ENCODE data around the gene TNFRSF9.

The TNFRSF9 gene

DNA sequence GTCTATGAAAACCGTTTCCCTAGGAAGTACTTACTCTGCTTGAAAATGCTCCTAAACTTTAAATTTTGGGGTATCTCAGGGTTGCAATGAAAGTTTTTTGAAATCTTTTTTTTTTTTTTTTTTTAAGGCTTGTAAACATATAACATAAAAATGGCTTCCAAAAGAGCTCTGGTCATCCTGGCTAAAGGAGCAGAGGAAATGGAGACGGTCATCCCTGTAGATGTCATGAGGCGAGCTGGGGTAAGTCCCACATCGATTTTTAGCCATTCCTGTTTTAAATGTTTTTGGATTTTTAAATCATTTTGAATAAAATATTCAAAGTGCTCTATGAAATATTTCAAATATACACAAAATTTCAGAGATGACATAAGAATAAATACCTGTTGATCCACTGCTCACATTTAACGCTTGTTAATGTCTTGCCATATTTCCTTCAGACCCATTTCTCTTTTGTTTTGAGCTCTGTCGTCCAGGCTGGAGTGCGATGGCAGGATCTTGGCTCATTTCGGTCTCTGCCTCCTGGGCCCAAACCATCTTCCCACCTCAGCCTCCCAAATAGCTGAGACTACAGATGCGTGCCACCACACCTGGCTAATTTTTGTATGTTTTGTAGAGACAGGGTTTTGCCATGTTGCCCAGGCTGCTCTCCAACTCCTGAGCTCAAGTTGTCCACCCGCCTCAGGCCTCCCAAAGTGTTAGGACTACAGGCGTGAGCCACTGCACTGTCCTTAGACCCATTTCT, 22.2 kb upstream of the TNFRSF9 start:
- no peak for DNase-seq (ENCODE audit: low read depth)
- H3K4me3 ChIP-seq (ENCODE audit: low read depth, low read length): peak overlapping the region; percentile 83
- TF ChIP-seq, protein P1, sequence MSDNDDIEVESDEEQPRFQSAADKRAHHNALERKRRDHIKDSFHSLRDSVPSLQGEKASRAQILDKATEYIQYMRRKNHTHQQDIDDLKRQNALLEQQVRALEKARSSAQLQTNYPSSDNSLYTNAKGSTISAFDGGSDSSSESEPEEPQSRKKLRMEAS (IDR thresholded peaks at IDR 0.05; ENCODE audit: low read depth, low read length): no peak
- no peak for TF ChIP-seq MYC (IDR thresholded peaks at IDR 0.05; ENCODE audit: low read depth, low read length)
- no peak for TF ChIP-seq CTCF (IDR thresholded peaks at IDR 0.05; ENCODE audit: low read depth, low read length)
- TF ChIP-seq POLR2A (IDR thresholded peaks at IDR 0.05; ENCODE audit: extremely low read depth, insufficient read length): no peak

DNA sequence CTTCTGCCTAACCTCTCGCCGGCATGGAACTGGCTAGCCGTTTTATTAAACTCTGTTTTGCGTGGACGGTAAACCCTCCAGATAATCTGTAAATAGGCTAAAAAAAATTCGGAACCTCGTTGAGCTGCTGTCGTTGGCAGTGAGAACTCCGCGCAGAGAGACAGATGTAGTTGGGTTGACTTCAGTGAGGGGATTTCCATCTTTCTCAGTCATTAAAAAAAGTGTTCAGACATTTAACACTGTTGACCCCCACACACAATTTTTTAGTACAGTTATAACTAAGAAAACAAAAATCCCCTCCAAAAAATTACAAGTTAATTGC, 21.3 kb upstream of the TNFRSF9 start:
- no peak for DNase-seq (ENCODE audit: low read depth)
- H3K4me3 ChIP-seq (ENCODE audit: low read depth, low read length): peak overlapping the region; percentile 83
- no peak for TF ChIP-seq POLR2A (IDR thresholded peaks at IDR 0.05; ENCODE audit: extremely low read depth, insufficient read length)
- TF ChIP-seq, protein P1 (IDR thresholded peaks at IDR 0.05; ENCODE audit: low read depth, low read length): no peak; the same call in 1 of the 2 replicates
- TF ChIP-seq MYC (IDR thresholded peaks at IDR 0.05; ENCODE audit: low read depth, low read length): no peak; the same call in 1 of the 2 replicates
- TF ChIP-seq CTCF (IDR thresholded peaks at IDR 0.05; ENCODE audit: low read depth, low read length): no peak

DNA sequence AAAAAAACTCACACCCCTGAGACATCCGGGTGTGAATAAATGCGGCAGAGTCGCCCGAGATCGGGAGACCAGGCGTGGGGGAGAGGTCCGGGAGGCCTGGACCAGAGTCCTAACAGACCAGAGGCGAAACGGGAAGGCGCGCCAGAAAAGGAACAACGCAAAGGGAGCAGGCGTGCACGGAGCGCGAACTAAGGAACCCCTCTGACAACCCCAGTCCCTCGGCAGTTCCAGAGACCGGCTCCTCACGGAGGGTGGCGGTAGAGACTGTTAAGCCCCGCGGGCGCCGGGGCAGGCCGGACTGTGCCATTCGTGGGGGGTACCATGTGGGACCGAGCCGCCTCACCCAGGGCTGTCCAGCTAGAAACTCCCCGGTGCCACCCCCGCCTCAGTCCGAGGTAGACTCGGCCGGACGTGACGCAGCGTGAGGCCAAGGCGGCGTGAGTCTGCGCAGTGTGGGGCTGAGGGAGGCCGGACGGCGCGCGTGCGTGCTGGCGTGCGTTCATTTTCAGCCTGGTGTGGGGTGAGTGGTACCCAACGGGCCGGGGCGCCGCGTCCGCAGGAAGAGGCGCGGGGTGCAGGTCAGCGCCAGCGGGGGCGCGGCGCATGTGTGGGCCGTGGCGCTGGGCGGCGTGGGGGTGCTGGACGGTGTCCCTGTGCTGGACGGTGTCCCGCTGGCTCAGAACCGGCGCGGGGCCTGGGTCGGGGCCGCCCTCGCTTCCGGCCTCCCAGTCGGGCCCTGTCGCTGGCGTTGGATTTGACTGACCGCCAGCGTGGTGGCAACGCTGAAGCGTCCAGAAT, 20.8 kb upstream of the TNFRSF9 start, which contains the start of gene PARK7:
TSS of gene PARK7 (plus strand) at position 496 of the 798 bp plus-strand sequence. CDS start 1,075 bp downstream, outside the sequence.
- TF ChIP-seq MYC (IDR thresholded peaks at IDR 0.05; ENCODE audit: low read depth, low read length) (peak; percentile 8; the same call in 1 of the 2 replicates), CTCF (IDR thresholded peaks at IDR 0.05; ENCODE audit: low read depth, low read length) (peak; percentile 26), POLR2A (IDR thresholded peaks at IDR 0.05; ENCODE audit: extremely low read depth, insufficient read length) (peak; percentile 98)
- TF ChIP-seq, protein P1 (IDR thresholded peaks at IDR 0.05; ENCODE audit: low read depth, low read length): peak; percentile 69; the same call in 1 of the 2 replicates
- H3K4me3 ChIP-seq (ENCODE audit: low read depth, low read length): peak within 1 kb of the TSS; percentile 92
- peak; percentile 99 for DNase-seq (ENCODE audit: low read depth)

DNA sequence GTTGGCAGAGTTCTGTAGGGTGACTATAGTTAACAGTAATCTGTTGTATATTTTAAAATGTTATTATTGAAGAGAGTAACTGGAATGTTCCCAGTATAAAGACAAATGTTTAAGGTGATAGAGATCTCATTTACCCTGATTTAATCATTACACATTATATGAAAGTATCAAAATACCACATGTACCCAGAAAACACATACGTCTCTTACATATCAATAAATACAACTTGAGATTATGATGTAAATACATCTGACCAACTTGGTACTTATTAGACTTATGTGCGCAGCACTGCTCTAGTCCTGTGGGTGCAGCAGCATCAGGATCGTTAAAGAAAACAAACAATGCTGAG, 20.2 kb upstream of the TNFRSF9 start:
- H3K4me3 ChIP-seq (ENCODE audit: low read depth, low read length): peak overlapping the region; percentile 92
- TF ChIP-seq CTCF (IDR thresholded peaks at IDR 0.05; ENCODE audit: low read depth, low read length): no peak
- TF ChIP-seq, protein P1 (IDR thresholded peaks at IDR 0.05; ENCODE audit: low read depth, low read length): no peak
- TF ChIP-seq POLR2A (IDR thresholded peaks at IDR 0.05; ENCODE audit: extremely low read depth, insufficient read length): no peak
- DNase-seq (ENCODE audit: low read depth): no peak

GRCh38 chr1:7960165-7960564, 19.5 kb upstream of the TNFRSF9 start:
- DNase-seq (ENCODE audit: low read depth): peak; percentile 36
- peak overlapping the region; percentile 92 for H3K4me3 ChIP-seq (ENCODE audit: low read depth, low read length)
- no peak for TF ChIP-seq MYC (IDR thresholded peaks at IDR 0.05; ENCODE audit: low read depth, low read length)
- TF ChIP-seq POLR2A (IDR thresholded peaks at IDR 0.05; ENCODE audit: extremely low read depth, insufficient read length): no peak
- TF ChIP-seq, protein P1 (IDR thresholded peaks at IDR 0.05; ENCODE audit: low read depth, low read length): no peak
- no peak for TF ChIP-seq CTCF (IDR thresholded peaks at IDR 0.05; ENCODE audit: low read depth, low read length)

All from NB4 (cell line).